KOPT-K1 (cell line): ENCODE results near the gene FAM72D.
"Not testable (repeated sequence)": the region's sequence is repeated elsewhere in the genome, so short reads cannot be mapped to it uniquely, and the experiment has no call there.

Experiments used
- H3K27ac ChIP-seq: fragments of 200-600 bp; sonication (generic); 2 replicates; pipeline ENCODE4 v1.5.1; 2016; ENCODE audit warnings: antibody characterized with exemption, mild to moderate bottlenecking, low read depth, low read length; ENCODE audit not compliant: poor library complexity, severe bottlenecking
- H3K36me3 ChIP-seq: fragments of 200-600 bp; sonication (generic); 2 replicates; pipeline ENCODE4 v1.5.1; 2017; ENCODE audit warnings: antibody characterized with exemption, mild to moderate bottlenecking, low read length, moderate library complexity; ENCODE audit not compliant: insufficient read depth
- H3K9me3 ChIP-seq: fragments of 200-600 bp; sonication (generic); 2 replicates; pipeline ENCODE4 v1.5.1; 2017; ENCODE audit warnings: antibody characterized with exemption, low read length, mild to moderate bottlenecking; ENCODE audit not compliant: insufficient read depth, poor library complexity, severe bottlenecking

The FAM72D gene

DNA sequence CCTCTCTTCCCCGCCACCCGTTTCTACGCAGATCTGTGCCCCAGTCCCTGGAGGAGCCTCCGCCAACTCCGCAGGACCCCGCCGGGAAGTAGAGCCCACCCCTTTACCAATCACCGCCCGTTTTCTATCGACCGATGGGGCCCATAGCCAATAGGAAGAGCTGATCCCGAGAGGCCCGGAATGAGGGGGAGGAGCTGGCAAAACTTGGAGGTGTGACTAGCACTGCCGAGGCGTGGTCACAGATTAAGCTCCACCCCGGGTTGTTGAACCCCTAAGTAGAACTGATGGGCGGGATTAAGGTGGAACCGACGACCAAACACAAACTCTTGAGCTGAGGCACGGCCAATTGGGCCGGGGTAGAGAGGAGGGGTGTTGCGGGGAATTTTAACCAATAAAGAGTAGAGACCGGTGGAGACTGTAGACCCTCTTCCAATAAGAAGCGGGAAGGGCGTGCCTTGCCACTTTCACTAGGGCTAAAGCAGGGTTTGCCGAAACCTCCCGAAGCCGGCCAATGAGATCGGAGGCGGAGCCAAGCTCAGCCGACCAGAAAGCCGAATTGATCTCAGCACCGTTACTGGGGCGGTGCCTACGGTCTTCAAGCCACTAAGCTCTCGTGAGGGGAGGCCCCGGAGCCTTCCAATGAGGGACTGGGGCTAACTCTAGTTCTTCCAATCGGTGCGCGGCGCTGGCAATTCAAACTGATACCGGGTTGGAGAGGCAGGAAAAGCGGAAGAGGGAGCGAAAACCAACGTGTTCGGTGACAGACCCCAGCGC is at the start of gene FAM72D, which contains the start of gene SRGAP2B:
Gene FAM72D, plus strand, starts transcription at position 691 of the 774 bp plus-strand sequence. CDS start 874 bp downstream, outside the sequence.
Gene SRGAP2B, minus strand, starts transcription at position 45 of the 774 bp plus-strand sequence. CDS start 2,427 bp downstream, outside the sequence.
- H3K36me3 ChIP-seq, H3K27ac ChIP-seq, H3K9me3 ChIP-seq: not testable (repeated sequence)

- not testable (repeated sequence) for H3K36me3 ChIP-seq, H3K27ac ChIP-seq, H3K9me3 ChIP-seq
Measured at GRCh38 chr1:145047553-145047952, 48.2 kb upstream of the FAM72D start.

- H3K36me3 ChIP-seq, H3K27ac ChIP-seq, H3K9me3 ChIP-seq: not testable (repeated sequence)
Measured at GRCh38 chr1:145048181-145048856, 47.5 kb upstream of the FAM72D start.

- H3K36me3 ChIP-seq, H3K27ac ChIP-seq, H3K9me3 ChIP-seq: not testable (repeated sequence)
Measured at GRCh38 chr1:145052019-145052776, 43.6 kb upstream of the FAM72D start.

DNA sequence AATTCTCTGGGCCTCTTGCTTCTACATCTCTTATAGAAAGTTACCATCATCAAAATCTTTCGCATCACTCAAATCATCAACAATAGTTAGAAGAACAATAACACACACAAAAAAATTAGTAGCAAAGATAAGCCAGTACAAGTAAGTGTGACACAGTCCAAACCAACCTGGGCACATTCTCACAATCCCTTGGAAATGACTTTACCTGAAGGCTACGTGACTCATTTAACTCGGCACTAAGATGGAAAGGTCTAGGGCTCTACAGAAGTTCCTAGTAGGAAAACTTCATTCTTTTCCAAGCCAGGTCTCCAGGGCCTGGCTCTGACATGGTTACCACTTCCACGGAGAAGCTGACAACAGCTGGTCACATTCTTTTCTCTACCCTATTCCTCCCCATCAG is 42.3 kb upstream of the FAM72D start:
- H3K9me3 ChIP-seq, H3K27ac ChIP-seq, H3K36me3 ChIP-seq: not testable (repeated sequence)

DNA sequence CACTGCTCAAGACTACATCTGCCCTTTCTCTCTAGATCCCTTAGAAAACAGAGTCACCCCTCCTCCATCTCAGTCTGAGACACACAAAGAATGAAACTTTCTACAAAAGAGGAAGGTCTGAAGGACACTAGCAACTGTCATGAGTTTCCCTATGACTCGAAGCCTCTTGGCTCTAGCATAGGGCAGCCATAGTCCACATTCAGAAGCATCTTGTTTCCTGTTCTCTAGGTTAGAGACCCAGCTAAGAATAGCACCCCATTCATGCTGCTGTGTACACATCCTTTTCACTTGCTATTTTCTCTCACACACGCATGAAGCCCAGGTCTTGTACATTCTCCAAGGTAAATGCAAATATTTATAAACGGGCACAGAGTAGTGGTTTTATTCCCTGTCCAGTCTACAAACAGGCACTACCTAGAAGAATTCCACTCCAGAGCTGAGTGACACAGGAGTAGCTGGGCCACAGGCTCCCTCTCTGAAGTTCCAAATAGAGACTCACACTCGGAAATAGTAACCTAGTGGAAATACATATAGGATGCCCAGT is 40.5 kb upstream of the FAM72D start:
- not testable (repeated sequence) for H3K36me3 ChIP-seq, H3K27ac ChIP-seq, H3K9me3 ChIP-seq

- H3K36me3 ChIP-seq, H3K27ac ChIP-seq, H3K9me3 ChIP-seq: not testable (repeated sequence)
Measured at GRCh38 chr1:145058184-145058583, 37.6 kb upstream of the FAM72D start.

DNA sequence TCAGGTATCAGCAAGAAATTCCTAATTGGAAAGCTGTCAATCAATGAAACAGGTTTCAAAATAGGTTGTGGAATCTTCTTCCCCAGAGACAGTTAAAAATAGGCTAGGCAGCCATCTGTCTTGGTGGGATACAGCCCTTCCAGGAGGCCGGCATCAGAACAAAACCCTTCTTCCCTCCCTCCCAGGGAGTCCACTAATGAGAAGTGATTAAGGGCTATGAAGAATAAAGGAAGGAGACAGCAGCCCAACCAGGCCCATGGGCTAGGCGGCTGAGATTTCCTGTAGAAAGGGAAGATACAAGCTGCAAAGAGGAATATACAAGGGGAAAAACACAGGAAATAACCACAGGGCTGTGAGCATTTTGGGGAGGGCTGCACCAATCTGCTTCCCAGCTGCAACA is 32.5 kb upstream of the FAM72D start:
- not testable (repeated sequence) for H3K9me3 ChIP-seq, H3K27ac ChIP-seq, H3K36me3 ChIP-seq

- not testable (repeated sequence) for H3K9me3 ChIP-seq, H3K36me3 ChIP-seq, H3K27ac ChIP-seq
Measured at GRCh38 chr1:145063941-145064648, 31.7 kb upstream of the FAM72D start.

DNA sequence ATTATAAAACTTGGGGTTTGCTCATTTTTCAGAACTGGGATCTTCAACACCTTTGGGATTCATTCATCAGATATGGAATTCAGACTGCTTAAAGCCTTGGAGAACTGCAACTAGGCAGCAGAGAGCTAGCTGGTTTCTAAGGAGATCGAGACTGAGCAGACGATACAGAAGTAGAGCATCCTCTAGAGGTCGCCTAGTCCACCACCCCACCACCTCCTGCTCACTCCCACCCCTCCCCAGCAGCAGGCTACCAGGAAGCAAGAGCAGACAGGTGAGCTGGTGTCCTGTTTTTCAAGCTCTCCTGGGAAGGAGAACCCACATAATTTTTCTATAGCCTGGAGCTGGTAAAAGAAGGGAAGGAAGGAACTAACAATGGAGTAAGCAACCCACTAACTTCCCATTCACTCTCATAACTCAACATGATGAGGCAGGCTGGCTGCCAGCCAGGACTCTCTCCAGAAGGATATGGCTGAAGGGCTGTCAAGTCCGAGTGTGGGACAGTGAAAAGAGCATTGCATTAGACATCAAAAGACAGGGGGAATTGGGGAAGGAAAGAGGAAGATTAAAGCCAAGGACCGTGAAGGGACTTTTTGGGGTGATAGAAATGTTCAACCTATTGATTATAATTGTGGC is 30.5 kb upstream of the FAM72D start:
- H3K9me3 ChIP-seq, H3K27ac ChIP-seq: not testable (repeated sequence)

DNA sequence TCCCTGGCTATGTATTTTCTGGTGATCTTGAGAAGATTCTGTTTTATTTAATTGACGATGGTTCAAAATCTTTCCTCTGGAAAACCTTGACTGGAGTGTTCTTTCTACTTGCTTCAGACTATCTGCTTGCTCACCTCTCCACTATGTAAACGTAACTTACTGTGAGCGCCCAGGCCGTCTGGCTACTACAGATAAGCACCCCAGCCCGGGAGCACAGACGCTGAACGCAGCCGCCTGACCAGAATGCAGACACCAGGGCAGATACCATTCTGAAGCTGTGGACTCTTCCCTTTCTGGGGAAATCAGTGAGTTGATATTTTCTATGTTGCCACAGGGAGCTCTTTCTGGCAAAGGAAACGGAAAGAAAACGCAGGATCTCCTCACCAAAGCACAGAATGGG is 29.3 kb upstream of the FAM72D start:
- H3K36me3 ChIP-seq, H3K27ac ChIP-seq, H3K9me3 ChIP-seq: not testable (repeated sequence)

More for the DNA sequence above, 30.5 kb upstream of the FAM72D start:
- not testable (repeated sequence) for H3K36me3 ChIP-seq

DNA sequence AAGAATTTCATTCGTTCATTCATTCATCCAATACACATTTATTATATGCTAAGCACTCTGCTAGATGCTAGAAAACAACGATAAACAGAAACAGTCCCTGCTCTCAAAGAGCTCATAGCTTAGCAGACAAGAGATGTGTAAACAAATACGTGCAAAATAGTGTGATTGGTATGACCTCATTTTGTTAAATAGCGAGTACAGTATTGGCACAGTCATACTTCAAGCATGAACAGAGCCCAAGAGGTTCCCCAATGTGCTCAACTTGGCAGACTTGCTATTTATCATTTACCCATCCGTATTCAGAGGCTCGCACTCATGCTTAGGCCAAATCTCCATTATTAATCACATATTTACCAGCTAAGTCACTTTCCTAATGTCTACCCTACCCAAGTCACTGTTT is 24.2 kb upstream of the FAM72D start:
- H3K27ac ChIP-seq, H3K9me3 ChIP-seq, H3K36me3 ChIP-seq: not testable (repeated sequence)

GRCh38 chr1:145074021-145074559 is 21.7 kb upstream of the FAM72D start:
- not testable (repeated sequence) for H3K9me3 ChIP-seq, H3K36me3 ChIP-seq, H3K27ac ChIP-seq

GRCh38 chr1:145076877-145077276 is 18.9 kb upstream of the FAM72D start:
- not testable (repeated sequence) for H3K27ac ChIP-seq, H3K9me3 ChIP-seq, H3K36me3 ChIP-seq
